ENCODE measurements around the gene TAF1A. TPM values are rescaled to one million over a fixed set of nuclear protein-coding genes. Genes with fewer than 3 reads are reported as not detected.

Gene TAF1A
- total and polyA plus RNA-seq, 4 experiments from 2014 or later = 3.1 to 17.8 (median 11.1) TPM

GRCh38 chr1:222554177-222554576, 35.6 kb downstream of the TAF1A start:
- Histone ChIP-seq H3K4me1 (ENCODE audit: insufficient read depth, low read length) (no peaks in the 10 kb centered on the region), H3K4me3 (ENCODE audit: low read length in 2 of 2) (no peak overlapping the region), H3K36me3 (ENCODE audit: insufficient read depth, low read length) (no peaks in the 10 kb centered on the region), H3K27ac (ENCODE audit: low read depth, low read length) (no peak overlapping the region), H3K9me3 (ENCODE audit: control insufficient read depth in 1 of 2, low read length in 2 of 2) (no peaks in the 10 kb centered on the region), H3K27me3 (ENCODE audit: insufficient read depth, low read length) (no peaks in the 10 kb centered on the region)
- Mint-ChIP-seq H3K9me3 (no peaks in the 10 kb centered on the region), H3K4me3 (no peak overlapping the region), H3K36me3 (peaks cover 8 to 22% of the 10 kb centered on the region in 2 donors), H3K27ac (no peak overlapping the region), H3K4me1 (no peaks in the 10 kb centered on the region), H3K27me3 (no peaks in the 10 kb centered on the region)
- ChIA-PET POLR2A (ENCODE audit: partially characterized antibody) (no interaction called here), CTCF (ENCODE audit: partially characterized antibody) (no interaction called here)
- DNase-seq = no peak
- intact Hi-C loops (cut with micrococcal nuclease) = loop anchor here (10.0 kb wide), 1 partner anchor 89 kb away; no protein-coding TSS in a partner anchor

GRCh38 chr1:222552882-222553281, 36.9 kb downstream of the TAF1A start:
- POLR2A ChIA-PET (ENCODE audit: partially characterized antibody) = no interaction called here

GRCh38 chr1:222547944-222548671, 41.6 kb downstream of the TAF1A start, which contains the start of gene HHIPL2:
Gene HHIPL2 (minus strand): TSS chr1:222548104. CDS start chr1:222548044, 60 bp downstream.
- intact Hi-C loops (cut with micrococcal nuclease) = no loop called here
- Mint-ChIP-seq H3K27ac (no peak within 1 kb of the TSS), H3K4me3 (no peak within 1 kb of the TSS), H3K27me3 (peaks cover 13 to 19% of the 10 kb centered on the region in 2 donors), H3K36me3 (no peaks in the 10 kb centered on the region), H3K4me1 (no peaks in the 10 kb centered on the region), H3K9me3 (no peaks in the 10 kb centered on the region)
- DNase-seq = no peak
- no peaks in the 10 kb centered on the region for H3K4me1 ChIP-seq (ENCODE audit: insufficient read depth, low read length)
- H3K27ac ChIP-seq (ENCODE audit: low read depth, low read length) = no peak within 1 kb of the TSS
- no peaks in the 10 kb centered on the region for H3K9me3 ChIP-seq (ENCODE audit: control insufficient read depth in 1 of 2, low read length in 2 of 2)
- POLR2A ChIA-PET (ENCODE audit: partially characterized antibody) = no interaction called here
- CTCF ChIA-PET (ENCODE audit: partially characterized antibody) = no interaction called here
- no peaks in the 10 kb centered on the region for H3K27me3 ChIP-seq (ENCODE audit: insufficient read depth, low read length)
- no peak within 1 kb of the TSS for H3K4me3 ChIP-seq (ENCODE audit: low read length in 2 of 2)
- no peaks in the 10 kb centered on the region for H3K36me3 ChIP-seq (ENCODE audit: insufficient read depth, low read length)

More at GRCh38 chr1:222552882-222553281, 36.9 kb downstream of the TAF1A start:
- H3K36me3 ChIP-seq (ENCODE audit: insufficient read depth, low read length) = no peaks in the 10 kb centered on the region
- intact Hi-C loops (cut with micrococcal nuclease) = loop anchor here (10.0 kb wide), 1 partner anchor 88 kb away; no protein-coding TSS in a partner anchor
- Mint-ChIP-seq H3K4me3 (no peak overlapping the region), H3K27ac (no peak overlapping the region), H3K4me1 (no peaks in the 10 kb centered on the region), H3K36me3 (peaks cover 5 to 19% of the 10 kb centered on the region in 2 donors), H3K27me3 (no peaks in the 10 kb centered on the region), H3K9me3 (no peaks in the 10 kb centered on the region)
- H3K27ac ChIP-seq (ENCODE audit: low read depth, low read length) = no peak overlapping the region
- no peak for DNase-seq
- no peaks in the 10 kb centered on the region for H3K9me3 ChIP-seq (ENCODE audit: control insufficient read depth in 1 of 2, low read length in 2 of 2)
- no peaks in the 10 kb centered on the region for H3K4me1 ChIP-seq (ENCODE audit: insufficient read depth, low read length)
- no peak overlapping the region for H3K4me3 ChIP-seq (ENCODE audit: low read length in 2 of 2)
- CTCF ChIA-PET (ENCODE audit: partially characterized antibody) = no interaction called here
- no peaks in the 10 kb centered on the region for H3K27me3 ChIP-seq (ENCODE audit: insufficient read depth, low read length)

GRCh38 chr1:222547260-222547614, 42.5 kb downstream of the TAF1A start:
- H3K4me3 Mint-ChIP-seq = no peak overlapping the region
- H3K27me3 Mint-ChIP-seq = peaks cover 16 to 23% of the 10 kb centered on the region in 2 donors
- no peak for DNase-seq
- no peak overlapping the region for H3K27ac ChIP-seq (ENCODE audit: low read depth, low read length)
- H3K4me3 ChIP-seq (ENCODE audit: low read length in 2 of 2) = no peak overlapping the region
- H3K36me3 Mint-ChIP-seq = no peaks in the 10 kb centered on the region
- no peaks in the 10 kb centered on the region for H3K36me3 ChIP-seq (ENCODE audit: insufficient read depth, low read length)
- CTCF ChIA-PET (ENCODE audit: partially characterized antibody) = no interaction called here
- intact Hi-C loops (cut with micrococcal nuclease) = no loop called here
- H3K4me1 ChIP-seq (ENCODE audit: insufficient read depth, low read length) = no peaks in the 10 kb centered on the region
- POLR2A ChIA-PET (ENCODE audit: partially characterized antibody) = no interaction called here
- no peak overlapping the region for H3K27ac Mint-ChIP-seq
- no peaks in the 10 kb centered on the region for H3K27me3 ChIP-seq (ENCODE audit: insufficient read depth, low read length)
- H3K4me1 Mint-ChIP-seq = no peaks in the 10 kb centered on the region
- H3K9me3 Mint-ChIP-seq = no peaks in the 10 kb centered on the region
- H3K9me3 ChIP-seq (ENCODE audit: control insufficient read depth in 1 of 2, low read length in 2 of 2) = no peaks in the 10 kb centered on the region

GRCh38 chr1:222546548-222547259, 43.0 kb downstream of the TAF1A start:
- POLR2A ChIA-PET (ENCODE audit: partially characterized antibody) = no interaction called here
- no peaks in the 10 kb centered on the region for H3K4me1 Mint-ChIP-seq

GRCh38 chr1:222546091-222546490, 43.6 kb downstream of the TAF1A start:
- ChIA-PET CTCF (ENCODE audit: partially characterized antibody) (no interaction called here), POLR2A (ENCODE audit: partially characterized antibody) (no interaction called here)

More at GRCh38 chr1:222546548-222547259, 43.0 kb downstream of the TAF1A start:
- no peak overlapping the region for H3K4me3 ChIP-seq (ENCODE audit: low read length in 2 of 2)
- CTCF ChIA-PET (ENCODE audit: partially characterized antibody) = no interaction called here
- Mint-ChIP-seq H3K4me3 (no peak overlapping the region), H3K27me3 (peaks cover 18 to 23% of the 10 kb centered on the region in 2 donors), H3K36me3 (no peaks in the 10 kb centered on the region), H3K27ac (no peak overlapping the region), H3K9me3 (no peaks in the 10 kb centered on the region)
- DNase-seq = no peak
- no peaks in the 10 kb centered on the region for H3K27me3 ChIP-seq (ENCODE audit: insufficient read depth, low read length)
- intact Hi-C loops (cut with micrococcal nuclease) = no loop called here
- H3K27ac ChIP-seq (ENCODE audit: low read depth, low read length) = no peak overlapping the region
- H3K9me3 ChIP-seq (ENCODE audit: control insufficient read depth in 1 of 2, low read length in 2 of 2) = no peaks in the 10 kb centered on the region
- no peaks in the 10 kb centered on the region for H3K4me1 ChIP-seq (ENCODE audit: insufficient read depth, low read length)
- no peaks in the 10 kb centered on the region for H3K36me3 ChIP-seq (ENCODE audit: insufficient read depth, low read length)

GRCh38 chr1:222543817-222544216, 45.9 kb downstream of the TAF1A start:
- peak overlapping the region in 1 of 8 donors; percentile 26 for H3K4me3 Mint-ChIP-seq
- Histone ChIP-seq H3K9me3 (ENCODE audit: control insufficient read depth in 1 of 2, low read length in 2 of 2) (no peaks in the 10 kb centered on the region), H3K4me1 (ENCODE audit: insufficient read depth, low read length) (no peaks in the 10 kb centered on the region), H3K36me3 (ENCODE audit: insufficient read depth, low read length) (no peaks in the 10 kb centered on the region), H3K27me3 (ENCODE audit: insufficient read depth, low read length) (no peaks in the 10 kb centered on the region), H3K4me3 (ENCODE audit: low read length in 2 of 2) (no peak overlapping the region), H3K27ac (ENCODE audit: low read depth, low read length) (no peak overlapping the region)
- H3K27ac Mint-ChIP-seq = no peak overlapping the region
- intact Hi-C loops (cut with micrococcal nuclease) = no loop called here
- DNase-seq = no peak
- POLR2A ChIA-PET (ENCODE audit: partially characterized antibody) = no interaction called here
- CTCF ChIA-PET (ENCODE audit: partially characterized antibody) = no interaction called here
- H3K4me1 Mint-ChIP-seq = no peaks in the 10 kb centered on the region
- no peaks in the 10 kb centered on the region for H3K9me3 Mint-ChIP-seq
- H3K36me3 Mint-ChIP-seq = no peaks in the 10 kb centered on the region
- H3K27me3 Mint-ChIP-seq = peaks cover 18 to 23% of the 10 kb centered on the region in 2 donors

More at GRCh38 chr1:222546091-222546490, 43.6 kb downstream of the TAF1A start:
- Mint-ChIP-seq H3K4me1 (no peaks in the 10 kb centered on the region), H3K4me3 (no peak overlapping the region), H3K27ac (no peak overlapping the region), H3K9me3 (no peaks in the 10 kb centered on the region), H3K27me3 (peaks cover 18 to 23% of the 10 kb centered on the region in 2 donors), H3K36me3 (no peaks in the 10 kb centered on the region)
- no peaks in the 10 kb centered on the region for H3K4me1 ChIP-seq (ENCODE audit: insufficient read depth, low read length)
- H3K4me3 ChIP-seq (ENCODE audit: low read length in 2 of 2) = no peak overlapping the region
- intact Hi-C loops (cut with micrococcal nuclease) = no loop called here
- DNase-seq = no peak
- H3K36me3 ChIP-seq (ENCODE audit: insufficient read depth, low read length) = no peaks in the 10 kb centered on the region
- H3K9me3 ChIP-seq (ENCODE audit: control insufficient read depth in 1 of 2, low read length in 2 of 2) = no peaks in the 10 kb centered on the region
- H3K27me3 ChIP-seq (ENCODE audit: insufficient read depth, low read length) = no peaks in the 10 kb centered on the region
- no peak overlapping the region for H3K27ac ChIP-seq (ENCODE audit: low read depth, low read length)

Measured in CD4-positive, alpha-beta memory T cell (primary cell).